Gastrocnemius medialis (tissue), 4 donors: ENCODE results near the gene DZIP1L.

ENCODE experiments used
- CTCF ChIP-seq, 5 experiments: fragments of 450-650 bp in 3 of 5; fragments of 200-600 bp in 2 of 5; sonication (generic) in 2 of 5; IDR thresholded peaks in 4 of 5; conservative IDR thresholded peaks in 1 of 5; 1 replicate in 4 of 5; 2 replicates in 1 of 5; pipeline ENCODE4 v1.5.1; 2016 to 2019; ENCODE audit warnings: antibody characterized with exemption in 5 of 5, mild to moderate bottlenecking in 3 of 5, moderate library complexity in 3 of 5
- POLR2A ChIP-seq, 2 donors: fragments of 450-650 bp; IDR thresholded peaks; one replicate each; pipeline ENCODE4 v1.6.1; 2017; ENCODE audit warnings: antibody characterized with exemption in 2 of 2, mild to moderate bottlenecking in 2 of 2, moderate library complexity in 2 of 2

DNA sequence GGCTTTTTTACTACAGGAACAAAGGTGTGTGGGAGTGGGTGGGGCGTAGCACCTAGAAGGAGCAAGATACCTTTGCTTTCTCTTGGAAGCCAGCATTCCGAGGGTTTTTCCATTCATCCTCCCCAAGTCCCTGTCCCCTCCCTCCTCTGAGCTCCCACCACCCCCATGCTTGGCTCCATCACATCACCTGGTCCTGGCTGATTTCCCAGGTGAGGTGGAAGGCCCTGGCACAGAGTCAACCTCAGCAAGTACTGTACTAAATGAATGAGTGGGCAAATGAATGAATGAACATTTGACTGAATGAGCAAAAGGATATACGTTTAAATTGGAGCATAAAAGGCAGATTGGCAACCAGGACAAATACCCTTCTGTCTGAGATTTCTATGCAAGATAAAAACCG, 45.4 kb downstream of the DZIP1L start:
- TF ChIP-seq CTCF (IDR thresholded peaks at IDR 0.05 in 4 of 5, conservative IDR thresholded peaks at IDR 0.05 in 1 of 5) = no peak
- TF ChIP-seq POLR2A (IDR thresholded peaks at IDR 0.05) = no peak
